GM23338 (cell line): ENCODE data around the gene CUX1. TPM values are rescaled to one million over a fixed set of nuclear protein-coding genes. Genes with fewer than 3 reads are reported as not detected.

ENCODE experiments used
- ATAC-seq: fragments of 200-7000 bp; cut with Tn5 transposase; 3 replicates; pipeline ENCODE4 v1.9.1; 2020
- DNase-seq: peaks from one replicate; pipeline ENCODE4 v3.0.0-alpha.2; 2015; ENCODE audit warnings: low spot score
- H2AFZ ChIP-seq: fragments of 200-600 bp; sonication (generic); 2 replicates; pipeline ENCODE4 v1.8.0; 2016; ENCODE audit warnings: antibody characterized with exemption, mild to moderate bottlenecking, moderate library complexity
- H3F3A ChIP-seq: fragments of 200-600 bp; sonication (generic); replicated peaks from 2 replicates; pipeline ENCODE4 v1.8.0; 2017; ENCODE audit warnings: antibody characterized with exemption, mixed run types, low read depth
- H3K27ac ChIP-seq: fragments of 200-600 bp; sonication (generic); 2 replicates; pipeline ENCODE4 v1.6.1; 2016; ENCODE audit warnings: low read depth
- H3K27me3 ChIP-seq: fragments of 200-600 bp; sonication (generic); 2 replicates; pipeline ENCODE4 v1.8.0; 2016; ENCODE audit warnings: mild to moderate bottlenecking, mixed run types, moderate library complexity; ENCODE audit not compliant: insufficient read depth
- H3K36me3 ChIP-seq: fragments of 200-600 bp; sonication (generic); 2 replicates; pipeline ENCODE4 v1.8.0; 2016; ENCODE audit warnings: mild to moderate bottlenecking; ENCODE audit not compliant: insufficient read depth
- H3K4me1 ChIP-seq: fragments of 200-600 bp; sonication (generic); 2 replicates; pipeline ENCODE4 v1.8.0; 2016; ENCODE audit warnings: mild to moderate bottlenecking, moderate library complexity; ENCODE audit not compliant: insufficient read depth
- H3K4me2 ChIP-seq: fragments of 200-600 bp; sonication (generic); 2 replicates; pipeline ENCODE4 v1.7.1; 2017; ENCODE audit warnings: mixed run types
- H3K4me3 ChIP-seq: fragments of 200-600 bp; sonication (generic); 2 replicates; pipeline ENCODE4 v1.6.1; 2016; ENCODE audit warnings: mixed run types
- H3K79me2 ChIP-seq: fragments of 200-600 bp; sonication (generic); replicated peaks from 2 replicates; pipeline ENCODE4 v1.8.0; 2017; ENCODE audit warnings: mild to moderate bottlenecking; ENCODE audit not compliant: insufficient read depth
- H3K9me2 ChIP-seq: fragments of 200-600 bp; sonication (generic); 2 replicates; pipeline ENCODE4 v1.8.0; 2017; ENCODE audit not compliant: insufficient read depth
- H4K20me1 ChIP-seq: fragments of 200-600 bp; sonication (generic); replicated peaks from 2 replicates; pipeline ENCODE4 v1.8.0; 2017; ENCODE audit warnings: mild to moderate bottlenecking; ENCODE audit not compliant: insufficient read depth
- H3K27ac Mint-ChIP-seq: 2 replicates; pipeline ENCODE4 v1.8.0; 2020; ENCODE audit warnings: inconsistent platforms, mild to moderate bottlenecking, moderate library complexity, mixed read lengths
- H3K27me3 Mint-ChIP-seq: 3 replicates; pipeline ENCODE4 v1.8.0; 2022; ENCODE audit warnings: low read depth, mild to moderate bottlenecking, moderate library complexity, mixed read lengths, inconsistent platforms; ENCODE audit not compliant: insufficient read depth, poor library complexity
- H3K36me3 Mint-ChIP-seq: 3 replicates; pipeline ENCODE4 v1.8.0; 2021; ENCODE audit warnings: low read depth, mild to moderate bottlenecking, inconsistent platforms, moderate library complexity, mixed read lengths
- H3K4me1 Mint-ChIP-seq: 3 replicates; pipeline ENCODE4 v1.8.0; 2020; ENCODE audit warnings: mild to moderate bottlenecking, inconsistent platforms, mixed read lengths
- H3K4me3 Mint-ChIP-seq: 3 replicates; pipeline ENCODE4 v1.8.0; 2021; ENCODE audit warnings: moderate library complexity, mild to moderate bottlenecking, inconsistent platforms, mixed read lengths
- H3K9me3 Mint-ChIP-seq: 3 replicates; pipeline ENCODE4 v1.8.0; 2020; ENCODE audit warnings: moderate library complexity, mild to moderate bottlenecking, inconsistent platforms, mixed read lengths
- CREB1 ChIP-seq: fragments of 250-450 bp; sonication (Bioruptor Pico); IDR thresholded peaks from 2 replicates; pipeline ENCODE4 v1.5.0; 2020; ENCODE audit warnings: low read depth, mild to moderate bottlenecking, moderate library complexity
- ETS1 ChIP-seq: IDR thresholded peaks from 2 replicates; pipeline ENCODE4 v1.6.1; 2016; ENCODE audit warnings: antibody characterized with exemption
- EZH2 ChIP-seq: fragments of 200-600 bp; sonication (generic); IDR thresholded peaks from one replicate; pipeline ENCODE4 v1.8.0; 2017; ENCODE audit warnings: antibody characterized with exemption, mild to moderate bottlenecking, low read depth; ENCODE audit not compliant: unreplicated experiment
- NANOG ChIP-seq: IDR thresholded peaks from 2 replicates; pipeline ENCODE4 v1.6.1; 2016; ENCODE audit warnings: antibody characterized with exemption, borderline replicate concordance
- POLR2AphosphoS5 ChIP-seq: IDR thresholded peaks from 2 replicates; pipeline ENCODE4 v1.6.1; 2016; ENCODE audit warnings: antibody characterized with exemption, low read depth
- STAT1 ChIP-seq: IDR thresholded peaks from one replicate; pipeline ENCODE4 v1.6.1; 2016; ENCODE audit warnings: antibody characterized with exemption; ENCODE audit not compliant: unreplicated experiment
- ZNF114 ChIP-seq: fragments of 250-450 bp; sonication (Bioruptor Pico); IDR thresholded peaks from 2 replicates; pipeline ENCODE4 v1.5.0; 2020; ENCODE audit warnings: mild to moderate bottlenecking, moderate library complexity
- ZNF331 ChIP-seq: fragments of 250-450 bp; sonication (Bioruptor Pico); IDR thresholded peaks from 2 replicates; pipeline ENCODE4 v1.5.0; 2020; ENCODE audit warnings: low read depth, mild to moderate bottlenecking, moderate library complexity
- ZNF462 ChIP-seq: fragments of 250-450 bp; sonication (Bioruptor Pico); IDR thresholded peaks from 2 replicates; pipeline ENCODE4 v1.5.0; 2020; ENCODE audit warnings: mild to moderate bottlenecking, moderate library complexity
- polyA plus RNA-seq: library from polyadenylated mRNA; unstranded; fragments of >200 nt; fragmentation: Nextera tagmentation; extraction: Ambion mirVana; gene quantifications from 2 replicates; pipeline ENCODE4 v1.2.1, GENCODE V29; 2016
- total RNA-seq: library from RNA; depleted of rRNA; stranded (reverse); fragments of >200 nt; shearing (Covaris generic); gene quantifications from 2 replicates; pipeline ENCODE4 v1.2.3, GENCODE V29; 2014
- TF ChIP-seq, protein P1 (sequence below): IDR thresholded peaks from one replicate; pipeline ENCODE4 v1.6.1; 2018; ENCODE audit warnings: antibody characterized with exemption; ENCODE audit not compliant: unreplicated experiment

CUX1 gene
- total and polyA plus RNA-seq, 2 experiments from 2014 or later, result 49.9 to 64.0 TPM

DNA sequence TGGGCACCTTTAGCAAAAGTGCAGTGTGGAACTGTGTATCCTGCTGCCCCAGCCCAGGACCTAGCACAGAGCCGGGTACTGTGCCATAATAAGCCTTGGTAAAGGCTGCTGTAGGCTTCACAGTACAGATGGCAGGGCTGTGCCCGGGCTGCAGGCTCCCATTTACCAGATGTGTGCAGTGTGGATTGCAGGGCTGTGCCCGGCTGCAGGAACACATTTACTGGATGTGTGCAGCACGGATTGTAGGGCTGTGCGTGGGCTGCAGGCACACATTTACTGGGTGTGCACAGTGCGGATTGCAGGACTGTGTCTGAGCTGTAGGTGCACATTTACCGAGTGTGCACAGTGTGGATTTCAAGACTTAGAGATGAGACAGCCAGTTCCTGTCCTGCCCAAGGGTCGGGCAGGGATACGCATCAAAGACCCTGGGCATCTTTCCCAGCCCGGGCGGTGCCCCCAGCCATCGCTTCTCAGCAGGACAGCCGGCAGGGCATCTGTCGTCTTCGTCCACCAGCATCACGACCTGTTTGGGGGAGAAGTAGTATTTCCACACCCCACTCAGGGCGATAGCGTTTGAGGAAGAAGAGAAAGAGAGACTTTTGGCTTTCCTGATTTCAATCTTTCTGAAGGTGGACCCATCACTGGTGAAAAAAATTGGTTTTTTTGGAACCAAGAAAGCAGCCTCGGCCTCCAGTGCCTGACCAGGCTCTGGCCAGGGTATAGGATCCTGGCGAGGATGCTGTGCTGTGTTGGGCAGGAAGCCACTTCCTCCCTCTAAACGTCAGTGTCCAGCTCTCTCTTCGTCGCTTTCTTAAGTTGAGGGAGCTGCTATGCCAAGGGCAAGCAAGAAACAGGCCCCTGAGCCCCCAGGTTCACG, 180.8 kb downstream of the CUX1 start:
- no peak for ATAC-seq
- Histone ChIP-seq H3F3A (no peaks in the 10 kb centered on the region), H3K36me3 (no peaks in the 10 kb centered on the region), H3K4me2 (no peak overlapping the region), H3K79me2 (peaks cover 56% of the 10 kb centered on the region), H2AFZ (no peak overlapping the region), H4K20me1 (peaks cover 7% of the 10 kb centered on the region), H3K27ac (peak overlapping the region; percentile 69; the same call in 1 of the 2 replicates), H3K9me2 (no peaks in the 10 kb centered on the region), H3K4me3 (no peak overlapping the region), H3K27me3 (no peaks in the 10 kb centered on the region), H3K4me1 (peaks cover 5% of the 10 kb centered on the region)
- H3K36me3 Mint-ChIP-seq, result peaks cover 3% of the 10 kb centered on the region; the same call in 1 of the 3 replicates
- DNase-seq, result no peak
- no peaks in the 10 kb centered on the region for H3K9me3 Mint-ChIP-seq
- no peak overlapping the region for H3K4me3 Mint-ChIP-seq
- peaks cover 42% of the 10 kb centered on the region for H3K4me1 Mint-ChIP-seq
- peaks cover 7% of the 10 kb centered on the region for H3K27me3 Mint-ChIP-seq
- no peak overlapping the region for H3K27ac Mint-ChIP-seq
- no peak for TF ChIP-seq POLR2AphosphoS5

- H3K4me1 ChIP-seq, result peaks cover 5% of the 10 kb centered on the region
- H3K4me3 ChIP-seq, result no peak overlapping the region
- DNase-seq (peak; percentile 44), ATAC-seq (peak; percentile 67)
- no peak overlapping the region for H2AFZ ChIP-seq
- H4K20me1 ChIP-seq, result peaks cover 7% of the 10 kb centered on the region
- H3F3A ChIP-seq, result no peaks in the 10 kb centered on the region
- no peaks in the 10 kb centered on the region for H3K27me3 ChIP-seq
- H3K27ac Mint-ChIP-seq, result no peak overlapping the region
- H3K4me1 Mint-ChIP-seq, result peaks cover 41% of the 10 kb centered on the region
- H3K9me2 ChIP-seq, result no peaks in the 10 kb centered on the region
- H3K4me2 ChIP-seq, result no peak overlapping the region
- H3K27me3 Mint-ChIP-seq, result peaks cover 7% of the 10 kb centered on the region
- H3K36me3 Mint-ChIP-seq, result peaks cover 3% of the 10 kb centered on the region; the same call in 1 of the 3 replicates
- H3K9me3 Mint-ChIP-seq, result no peaks in the 10 kb centered on the region
- H3K36me3 ChIP-seq, result no peaks in the 10 kb centered on the region
- no peak overlapping the region for H3K4me3 Mint-ChIP-seq
- peaks cover 56% of the 10 kb centered on the region for H3K79me2 ChIP-seq
- peak overlapping the region; percentile 69; the same call in 1 of the 2 replicates for H3K27ac ChIP-seq
- TF ChIP-seq ZNF114 (CRISPR knock-in tag) (no peak), ZNF331 (CRISPR knock-in tag) (no peak), NANOG (no peak), ETS1 (no peak), STAT1 (no peak), CREB1 (CRISPR knock-in tag) (no peak), POLR2AphosphoS5 (no peak), ZNF462 (CRISPR knock-in tag) (no peak), EZH2 (no peak)
- TF ChIP-seq, protein P1, sequence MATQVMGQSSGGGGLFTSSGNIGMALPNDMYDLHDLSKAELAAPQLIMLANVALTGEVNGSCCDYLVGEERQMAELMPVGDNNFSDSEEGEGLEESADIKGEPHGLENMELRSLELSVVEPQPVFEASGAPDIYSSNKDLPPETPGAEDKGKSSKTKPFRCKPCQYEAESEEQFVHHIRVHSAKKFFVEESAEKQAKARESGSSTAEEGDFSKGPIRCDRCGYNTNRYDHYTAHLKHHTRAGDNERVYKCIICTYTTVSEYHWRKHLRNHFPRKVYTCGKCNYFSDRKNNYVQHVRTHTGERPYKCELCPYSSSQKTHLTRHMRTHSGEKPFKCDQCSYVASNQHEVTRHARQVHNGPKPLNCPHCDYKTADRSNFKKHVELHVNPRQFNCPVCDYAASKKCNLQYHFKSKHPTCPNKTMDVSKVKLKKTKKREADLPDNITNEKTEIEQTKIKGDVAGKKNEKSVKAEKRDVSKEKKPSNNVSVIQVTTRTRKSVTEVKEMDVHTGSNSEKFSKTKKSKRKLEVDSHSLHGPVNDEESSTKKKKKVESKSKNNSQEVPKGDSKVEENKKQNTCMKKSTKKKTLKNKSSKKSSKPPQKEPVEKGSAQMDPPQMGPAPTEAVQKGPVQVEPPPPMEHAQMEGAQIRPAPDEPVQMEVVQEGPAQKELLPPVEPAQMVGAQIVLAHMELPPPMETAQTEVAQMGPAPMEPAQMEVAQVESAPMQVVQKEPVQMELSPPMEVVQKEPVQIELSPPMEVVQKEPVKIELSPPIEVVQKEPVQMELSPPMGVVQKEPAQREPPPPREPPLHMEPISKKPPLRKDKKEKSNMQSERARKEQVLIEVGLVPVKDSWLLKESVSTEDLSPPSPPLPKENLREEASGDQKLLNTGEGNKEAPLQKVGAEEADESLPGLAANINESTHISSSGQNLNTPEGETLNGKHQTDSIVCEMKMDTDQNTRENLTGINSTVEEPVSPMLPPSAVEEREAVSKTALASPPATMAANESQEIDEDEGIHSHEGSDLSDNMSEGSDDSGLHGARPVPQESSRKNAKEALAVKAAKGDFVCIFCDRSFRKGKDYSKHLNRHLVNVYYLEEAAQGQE, result no peak
Observed at GRCh38 chr7:101998906-101999240, 181.4 kb downstream of the CUX1 start.
